Neural cell (in vitro differentiated cells): ENCODE data around the gene SND1. TPM values are rescaled to one million over a fixed set of nuclear protein-coding genes. Genes with fewer than 3 reads are reported as not detected.

ENCODE experiments used
- H2AFZ ChIP-seq: fragments of 200-600, 300-800 bp; sonication (generic), shearing (Covaris generic); 2 replicates; pipeline ENCODE4 v1.6.0; 2014; ENCODE audit warnings: low read depth, mild to moderate bottlenecking, antibody characterized with exemption, low read length, moderate library complexity
- H3F3A ChIP-seq: fragments of 200-600 bp; shearing (Covaris generic); 2 replicates; pipeline ENCODE4 v1.6.1; 2016; ENCODE audit warnings: mild to moderate bottlenecking, moderate library complexity, mixed read lengths, antibody characterized with exemption, low read length; ENCODE audit not compliant: insufficient read depth, poor library complexity, severe bottlenecking
- H3K27ac ChIP-seq: fragments of 200-600, 300-800 bp; sonication (generic), shearing (Covaris generic); 2 replicates; pipeline ENCODE4 v1.5.1; 2014; ENCODE audit warnings: mild to moderate bottlenecking, low read length, moderate library complexity
- H3K27me3 ChIP-seq: fragments of 300-800, 200-600 bp; sonication (generic), shearing (Covaris generic); 2 replicates; pipeline ENCODE4 v1.6.0; 2014; ENCODE audit warnings: mild to moderate bottlenecking, low read depth, low read length, moderate library complexity; ENCODE audit not compliant: insufficient read depth
- H3K36me3 ChIP-seq: fragments of 300-800, 200-600 bp; sonication (generic), shearing (Covaris generic); 2 replicates; pipeline ENCODE4 v1.5.1; 2014; ENCODE audit warnings: mild to moderate bottlenecking, antibody characterized with exemption, low read length, moderate library complexity; ENCODE audit not compliant: insufficient read depth
- H3K4me2 ChIP-seq: fragments of 300-800, 200-600 bp; sonication (generic), shearing (Covaris generic); 2 replicates; pipeline ENCODE4 v1.6.0; 2014; ENCODE audit warnings: mild to moderate bottlenecking, low read length
- H3K4me3 ChIP-seq: fragments of 300-800, 200-600 bp; sonication (generic), shearing (Covaris generic); 2 replicates; pipeline ENCODE4 v1.5.1; 2014; ENCODE audit warnings: mild to moderate bottlenecking, low read length, moderate library complexity
- H3K79me2 ChIP-seq: fragments of 200-600 bp; shearing (Covaris generic); replicated peaks from 2 replicates; pipeline ENCODE4 v1.6.0; 2014; ENCODE audit warnings: mild to moderate bottlenecking, low read length, moderate library complexity; ENCODE audit not compliant: insufficient read depth
- H3K9ac ChIP-seq: fragments of 300-800, 200-600 bp; sonication (generic), shearing (Covaris generic); 2 replicates; pipeline ENCODE4 v1.6.1; 2016; ENCODE audit warnings: mild to moderate bottlenecking, low read length, mixed read lengths
- H3K9me2 ChIP-seq: fragments of 200-600 bp; shearing (Covaris generic); 2 replicates; pipeline ENCODE4 v1.6.1; 2016; ENCODE audit warnings: mild to moderate bottlenecking, low read length, mixed read lengths; ENCODE audit not compliant: insufficient read depth
- H3K9me3 ChIP-seq: fragments of 200-600, 300-800 bp; sonication (generic), shearing (Covaris generic); 2 replicates; pipeline ENCODE4 v1.6.1; 2016; ENCODE audit warnings: mild to moderate bottlenecking, mixed run types, low read length, moderate library complexity, mixed read lengths
- H4K20me1 ChIP-seq: fragments of 200-600 bp; shearing (Covaris generic); 2 replicates; pipeline ENCODE4 v1.6.1; 2016; ENCODE audit warnings: mild to moderate bottlenecking, mixed run types; ENCODE audit not compliant: insufficient read depth
- EP300 ChIP-seq: fragments of 450-650 bp; conservative IDR thresholded peaks from 2 replicates; pipeline ENCODE4 v1.6.1; 2014; ENCODE audit warnings: antibody characterized with exemption, mild to moderate bottlenecking, moderate library complexity; ENCODE audit not compliant: poor library complexity, severe bottlenecking
- EZH2 ChIP-seq: fragments of 200-600, 300-800 bp; shearing (Covaris generic), sonication (generic); IDR thresholded peaks from 2 replicates; pipeline ENCODE4 v1.6.1; 2014; ENCODE audit warnings: antibody characterized with exemption, low read length, borderline replicate concordance, mild to moderate bottlenecking; ENCODE audit not compliant: insufficient read depth, poor library complexity, severe bottlenecking
- MXI1 ChIP-seq: fragments of 450-650 bp; conservative IDR thresholded peaks from 2 replicates; pipeline ENCODE4 v1.6.1; 2014; ENCODE audit warnings: antibody characterized with exemption, mild to moderate bottlenecking; ENCODE audit not compliant: poor library complexity, severe bottlenecking
- POLR2AphosphoS5 ChIP-seq: IDR thresholded peaks from 2 replicates; pipeline ENCODE4 v1.6.1; 2012
- RAD21 ChIP-seq: fragments of 450-650 bp; conservative IDR thresholded peaks from 2 replicates; pipeline ENCODE4 v1.6.1; 2014; ENCODE audit warnings: antibody characterized with exemption, mild to moderate bottlenecking, moderate library complexity
- SMC3 ChIP-seq: fragments of 450-650 bp; conservative IDR thresholded peaks from 2 replicates; pipeline ENCODE4 v1.6.1; 2014; ENCODE audit warnings: antibody characterized with exemption, mild to moderate bottlenecking, moderate library complexity; ENCODE audit not compliant: poor library complexity
- polyA plus RNA-seq: library from polyadenylated mRNA; depleted of rRNA; stranded (reverse); fragments of >200 nt; gene quantifications from 2 replicates; pipeline ENCODE4 v1.2.3, GENCODE V29; 2014
- TF ChIP-seq, protein P1 (sequence below): IDR thresholded peaks from 2 replicates; pipeline ENCODE4 v1.6.1; 2012; ENCODE audit warnings: borderline replicate concordance
- TF ChIP-seq, protein P2 (sequence below): fragments of 450-650 bp; IDR thresholded peaks from 2 replicates; pipeline ENCODE4 v1.5.1; 2014; ENCODE audit warnings: antibody characterized with exemption, mild to moderate bottlenecking, moderate library complexity; ENCODE audit not compliant: poor library complexity, severe bottlenecking

The SND1 gene
- polyA plus RNA-seq, 1 donor from 2014 or later, result 37.4 TPM

DNA sequence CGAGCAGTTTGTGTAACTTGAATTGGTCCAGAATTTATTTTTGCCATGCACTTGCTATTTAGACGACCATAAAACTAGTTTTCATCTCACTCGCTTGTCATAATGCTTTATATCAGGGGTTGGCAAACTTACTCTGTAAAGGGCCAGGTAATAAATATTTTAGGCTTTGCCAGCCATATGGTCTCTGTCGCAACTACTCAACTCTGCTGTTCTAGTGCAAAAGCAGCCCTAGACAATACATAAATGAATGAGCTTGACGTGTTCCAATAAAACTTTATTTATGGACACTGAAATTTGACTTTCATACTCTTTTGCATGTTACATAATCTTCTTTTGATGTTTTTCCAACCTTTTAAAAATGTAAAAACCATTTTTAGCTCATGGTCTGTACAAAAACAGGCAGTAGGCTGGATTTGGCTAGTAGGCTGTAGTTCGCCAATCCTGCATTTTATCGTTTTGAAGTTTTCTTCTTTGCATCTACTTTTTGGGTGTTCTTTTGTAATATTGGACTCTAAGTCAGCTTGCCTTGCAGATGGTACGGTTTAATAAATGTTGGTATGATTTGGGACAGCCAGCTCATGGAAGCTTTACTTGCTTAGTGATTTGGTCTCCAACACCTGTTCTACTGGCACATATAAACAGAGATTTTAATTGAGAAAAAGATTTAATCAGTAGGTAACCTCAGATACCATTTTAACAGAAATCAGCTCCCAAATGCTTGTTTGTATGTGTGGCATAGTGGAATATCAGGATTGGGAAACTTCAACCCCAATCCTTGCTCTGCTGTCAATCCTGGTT, 25.6 kb downstream of the SND1 start:
- TF ChIP-seq EZH2, result no peak
- TF ChIP-seq, protein P1, sequence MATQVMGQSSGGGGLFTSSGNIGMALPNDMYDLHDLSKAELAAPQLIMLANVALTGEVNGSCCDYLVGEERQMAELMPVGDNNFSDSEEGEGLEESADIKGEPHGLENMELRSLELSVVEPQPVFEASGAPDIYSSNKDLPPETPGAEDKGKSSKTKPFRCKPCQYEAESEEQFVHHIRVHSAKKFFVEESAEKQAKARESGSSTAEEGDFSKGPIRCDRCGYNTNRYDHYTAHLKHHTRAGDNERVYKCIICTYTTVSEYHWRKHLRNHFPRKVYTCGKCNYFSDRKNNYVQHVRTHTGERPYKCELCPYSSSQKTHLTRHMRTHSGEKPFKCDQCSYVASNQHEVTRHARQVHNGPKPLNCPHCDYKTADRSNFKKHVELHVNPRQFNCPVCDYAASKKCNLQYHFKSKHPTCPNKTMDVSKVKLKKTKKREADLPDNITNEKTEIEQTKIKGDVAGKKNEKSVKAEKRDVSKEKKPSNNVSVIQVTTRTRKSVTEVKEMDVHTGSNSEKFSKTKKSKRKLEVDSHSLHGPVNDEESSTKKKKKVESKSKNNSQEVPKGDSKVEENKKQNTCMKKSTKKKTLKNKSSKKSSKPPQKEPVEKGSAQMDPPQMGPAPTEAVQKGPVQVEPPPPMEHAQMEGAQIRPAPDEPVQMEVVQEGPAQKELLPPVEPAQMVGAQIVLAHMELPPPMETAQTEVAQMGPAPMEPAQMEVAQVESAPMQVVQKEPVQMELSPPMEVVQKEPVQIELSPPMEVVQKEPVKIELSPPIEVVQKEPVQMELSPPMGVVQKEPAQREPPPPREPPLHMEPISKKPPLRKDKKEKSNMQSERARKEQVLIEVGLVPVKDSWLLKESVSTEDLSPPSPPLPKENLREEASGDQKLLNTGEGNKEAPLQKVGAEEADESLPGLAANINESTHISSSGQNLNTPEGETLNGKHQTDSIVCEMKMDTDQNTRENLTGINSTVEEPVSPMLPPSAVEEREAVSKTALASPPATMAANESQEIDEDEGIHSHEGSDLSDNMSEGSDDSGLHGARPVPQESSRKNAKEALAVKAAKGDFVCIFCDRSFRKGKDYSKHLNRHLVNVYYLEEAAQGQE, result no peak
- H3K36me3 ChIP-seq, result no peaks in the 10 kb centered on the region
- no peak overlapping the region for H3K4me2 ChIP-seq
- H3K9me2 ChIP-seq, result no peaks in the 10 kb centered on the region
- no peak overlapping the region for H3K27ac ChIP-seq
- H3K4me3 ChIP-seq, result no peak overlapping the region
- H3K79me2 ChIP-seq, result peaks cover 4% of the 10 kb centered on the region
- H3K9ac ChIP-seq, result no peak overlapping the region
- no peaks in the 10 kb centered on the region for H3F3A ChIP-seq
- H3K9me3 ChIP-seq, result no peaks in the 10 kb centered on the region
- no peak overlapping the region for H2AFZ ChIP-seq
- no peaks in the 10 kb centered on the region for H3K27me3 ChIP-seq
- H4K20me1 ChIP-seq, result no peaks in the 10 kb centered on the region

DNA sequence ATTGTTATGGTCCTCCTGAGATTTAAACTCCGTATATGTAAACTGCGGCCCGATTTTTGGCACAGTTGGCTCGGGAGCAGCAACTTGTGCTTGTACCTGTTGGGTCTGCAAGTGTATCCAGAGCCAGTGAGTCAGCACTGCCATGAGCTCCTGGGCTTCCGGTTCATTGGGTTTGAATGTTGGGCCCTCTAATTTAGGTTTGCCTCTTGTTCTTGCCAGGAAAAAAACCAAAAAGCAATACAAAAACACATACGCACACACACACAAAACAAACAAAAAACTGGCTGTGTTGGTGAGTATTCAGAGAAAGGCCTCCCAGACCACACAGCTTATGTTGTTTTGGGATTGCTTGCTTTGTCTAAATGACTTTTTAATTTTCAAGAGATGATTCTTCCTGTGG, 26.3 kb downstream of the SND1 start:
- peaks cover 4% of the 10 kb centered on the region for H3K79me2 ChIP-seq
- H3F3A ChIP-seq, result no peaks in the 10 kb centered on the region
- no peak overlapping the region for H3K9ac ChIP-seq
- H3K36me3 ChIP-seq, result no peaks in the 10 kb centered on the region
- TF ChIP-seq RAD21 (no peak), EP300 (no peak), SMC3 (no peak), MXI1 (no peak), EZH2 (no peak), POLR2AphosphoS5 (no peak)
- TF ChIP-seq, protein P2, sequence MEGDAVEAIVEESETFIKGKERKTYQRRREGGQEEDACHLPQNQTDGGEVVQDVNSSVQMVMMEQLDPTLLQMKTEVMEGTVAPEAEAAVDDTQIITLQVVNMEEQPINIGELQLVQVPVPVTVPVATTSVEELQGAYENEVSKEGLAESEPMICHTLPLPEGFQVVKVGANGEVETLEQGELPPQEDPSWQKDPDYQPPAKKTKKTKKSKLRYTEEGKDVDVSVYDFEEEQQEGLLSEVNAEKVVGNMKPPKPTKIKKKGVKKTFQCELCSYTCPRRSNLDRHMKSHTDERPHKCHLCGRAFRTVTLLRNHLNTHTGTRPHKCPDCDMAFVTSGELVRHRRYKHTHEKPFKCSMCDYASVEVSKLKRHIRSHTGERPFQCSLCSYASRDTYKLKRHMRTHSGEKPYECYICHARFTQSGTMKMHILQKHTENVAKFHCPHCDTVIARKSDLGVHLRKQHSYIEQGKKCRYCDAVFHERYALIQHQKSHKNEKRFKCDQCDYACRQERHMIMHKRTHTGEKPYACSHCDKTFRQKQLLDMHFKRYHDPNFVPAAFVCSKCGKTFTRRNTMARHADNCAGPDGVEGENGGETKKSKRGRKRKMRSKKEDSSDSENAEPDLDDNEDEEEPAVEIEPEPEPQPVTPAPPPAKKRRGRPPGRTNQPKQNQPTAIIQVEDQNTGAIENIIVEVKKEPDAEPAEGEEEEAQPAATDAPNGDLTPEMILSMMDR, result no peak
- H3K27ac ChIP-seq, result no peak overlapping the region
- H2AFZ ChIP-seq, result no peak overlapping the region
- no peak overlapping the region for H3K4me3 ChIP-seq
- H4K20me1 ChIP-seq, result no peaks in the 10 kb centered on the region
- no peak overlapping the region for H3K4me2 ChIP-seq
- H3K9me3 ChIP-seq, result no peaks in the 10 kb centered on the region
- no peaks in the 10 kb centered on the region for H3K9me2 ChIP-seq
- no peaks in the 10 kb centered on the region for H3K27me3 ChIP-seq

DNA sequence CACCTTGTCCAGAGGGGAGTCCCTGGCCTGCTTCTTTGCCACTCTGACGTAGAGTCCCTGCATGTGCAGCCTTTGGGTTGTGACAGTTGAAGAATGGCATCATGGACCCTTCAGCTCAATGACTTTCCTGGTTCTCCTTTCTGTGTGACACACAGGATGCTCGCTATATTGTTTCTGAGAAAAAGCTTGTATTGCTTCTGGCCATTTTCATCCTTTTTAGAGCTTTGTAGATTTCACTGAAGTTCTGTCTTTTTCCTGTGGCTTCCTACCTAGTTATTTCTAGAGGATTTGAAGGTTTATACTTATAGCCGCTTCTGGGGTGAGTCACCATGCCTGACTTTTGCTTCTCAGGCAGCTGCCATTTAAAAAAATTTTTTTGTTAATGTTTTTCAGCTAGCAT, 27.0 kb downstream of the SND1 start:
- no peaks in the 10 kb centered on the region for H3K36me3 ChIP-seq
- no peaks in the 10 kb centered on the region for H3F3A ChIP-seq
- no peaks in the 10 kb centered on the region for H3K27me3 ChIP-seq
- H3K9ac ChIP-seq, result no peak overlapping the region
- no peaks in the 10 kb centered on the region for H3K9me2 ChIP-seq
- no peak overlapping the region for H2AFZ ChIP-seq
- H3K4me3 ChIP-seq, result no peak overlapping the region
- TF ChIP-seq EZH2 (no peak), EP300 (no peak), RAD21 (no peak), POLR2AphosphoS5 (no peak)
- TF ChIP-seq, protein P2, result no peak
- TF ChIP-seq, protein P1, result no peak
- H3K9me3 ChIP-seq, result no peaks in the 10 kb centered on the region
- H4K20me1 ChIP-seq, result no peaks in the 10 kb centered on the region
- H3K4me2 ChIP-seq, result no peak overlapping the region
- no peak overlapping the region for H3K27ac ChIP-seq
- H3K79me2 ChIP-seq, result peaks cover 4% of the 10 kb centered on the region
